ENCODE measurements around the gene DLD. TPM values are rescaled to one million over a fixed set of nuclear protein-coding genes. Genes with fewer than 3 reads are reported as not detected.

The DLD gene
- total and polyA plus RNA-seq, 2 experiments from 2014 or later, result 38.1 to 76.2 TPM

GRCh38 chr7:107936312-107936711 lies 45.3 kb downstream of the DLD start (continued):
- TF ChIP-seq ZNF462 (CRISPR knock-in tag; IDR thresholded peaks at IDR 0.05) (no peak), EZH2phosphoT487 (IDR thresholded peaks at IDR 0.05; ENCODE audit: unreplicated experiment) (no peak), NANOG (IDR thresholded peaks at IDR 0.05; ENCODE audit: borderline replicate concordance) (no peak), ZNF331 (CRISPR knock-in tag; IDR thresholded peaks at IDR 0.05; ENCODE audit: low read depth) (no peak), CTCF (conservative IDR thresholded peaks at IDR 0.05; ENCODE audit: low read depth in 2 of 2) (no peak)

GRCh38 chr7:107937531-107937930 lies 46.5 kb downstream of the DLD start:
- H3K36me3 ChIP-seq (ENCODE audit: insufficient read depth), result peaks cover 3% of the 10 kb centered on the region
- DNase-seq (ENCODE audit: low spot score) (no peak), ATAC-seq (no peak)
- H3F3A ChIP-seq (replicated peaks; ENCODE audit: low read depth), result no peaks in the 10 kb centered on the region; the same call in 1 of the 2 replicates
- H3K27me3 ChIP-seq (ENCODE audit: insufficient read depth), result no peaks in the 10 kb centered on the region
- H3K4me3 ChIP-seq, result no peak overlapping the region
- Mint-ChIP-seq H3K4me1 (peaks cover 47% of the 10 kb centered on the region), H3K27ac (no peak overlapping the region), H3K27me3 (ENCODE audit: insufficient read depth, low read depth, poor library complexity) (no peaks in the 10 kb centered on the region), H3K36me3 (ENCODE audit: low read depth) (peaks cover 5% of the 10 kb centered on the region; the same call in 2 of the 3 replicates), H3K9me3 (no peaks in the 10 kb centered on the region), H3K4me3 (no peak overlapping the region)
- no peak overlapping the region for H3K27ac ChIP-seq (ENCODE audit: low read depth)
- H3K4me2 ChIP-seq, result peak overlapping the region; percentile 14; the same call in 1 of the 2 replicates
- H3K4me1 ChIP-seq (ENCODE audit: insufficient read depth), result peaks cover 40% of the 10 kb centered on the region
- H2AFZ ChIP-seq, result no peak overlapping the region
- H3K9me2 ChIP-seq (ENCODE audit: insufficient read depth), result no peaks in the 10 kb centered on the region
- no peaks in the 10 kb centered on the region for H4K20me1 ChIP-seq (replicated peaks; ENCODE audit: insufficient read depth)
- H3K79me2 ChIP-seq (replicated peaks; ENCODE audit: insufficient read depth), result no peaks in the 10 kb centered on the region
- TF ChIP-seq ZNF462 (CRISPR knock-in tag; IDR thresholded peaks at IDR 0.05) (no peak), ZNF114 (CRISPR knock-in tag; IDR thresholded peaks at IDR 0.05) (no peak), CREB1 (CRISPR knock-in tag; IDR thresholded peaks at IDR 0.05; ENCODE audit: low read depth) (no peak), EZH2 (IDR thresholded peaks at IDR 0.05; ENCODE audit: low read depth, unreplicated experiment) (no peak), EZH2phosphoT487 (IDR thresholded peaks at IDR 0.05; ENCODE audit: unreplicated experiment) (no peak)

Measured in GM23338 (cell line).